GM19463 (cell line): ENCODE measurements around the gene GCGR.

ENCODE experiments used
- ATAC-seq: cut with Tn5 transposase; IDR thresholded peaks from one replicate; pipeline ENCODE4 v1.9.1; 2021; ENCODE audit warnings: mild to moderate bottlenecking, moderate library complexity; ENCODE audit not compliant: unreplicated experiment

GCGR gene

DNA sequence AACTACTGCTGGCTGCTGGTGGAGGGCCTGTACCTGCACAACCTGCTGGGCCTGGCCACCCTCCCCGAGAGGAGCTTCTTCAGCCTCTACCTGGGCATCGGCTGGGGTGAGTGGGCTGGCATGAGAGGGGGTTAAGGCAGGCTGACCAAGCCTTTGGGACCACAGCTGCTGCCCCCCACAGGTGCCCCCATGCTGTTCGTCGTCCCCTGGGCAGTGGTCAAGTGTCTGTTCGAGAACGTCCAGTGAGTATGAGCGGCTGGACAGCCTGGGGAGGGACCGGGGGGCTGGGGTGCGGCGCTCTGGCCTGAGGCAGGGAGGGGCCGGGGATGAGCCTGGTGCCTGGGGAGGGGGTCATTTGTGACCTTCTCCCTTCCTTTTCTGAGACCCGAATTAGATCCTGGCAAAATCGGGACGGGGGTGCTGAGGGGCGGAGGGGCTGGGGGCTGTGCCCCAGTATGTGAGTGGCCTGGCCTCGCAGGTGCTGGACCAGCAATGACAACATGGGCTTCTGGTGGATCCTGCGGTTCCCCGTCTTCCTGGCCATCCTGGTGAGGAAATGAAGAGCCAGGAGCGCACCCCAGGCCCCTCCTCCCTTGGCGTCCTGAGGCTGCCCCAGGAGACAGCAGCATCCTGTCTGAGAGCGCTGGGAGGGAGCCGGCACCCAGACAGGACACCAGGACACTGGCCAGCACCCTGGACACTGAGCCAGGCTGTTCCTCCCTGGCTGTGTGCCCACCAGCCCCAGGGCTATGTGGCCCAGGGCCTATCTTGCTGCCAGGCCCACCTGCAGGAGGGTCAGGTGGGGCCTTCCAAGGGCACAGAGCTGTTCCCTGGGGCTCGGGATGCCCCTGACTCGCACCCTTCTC, 8.0 kb downstream of the GCGR start:
- no peak for ATAC-seq

DNA sequence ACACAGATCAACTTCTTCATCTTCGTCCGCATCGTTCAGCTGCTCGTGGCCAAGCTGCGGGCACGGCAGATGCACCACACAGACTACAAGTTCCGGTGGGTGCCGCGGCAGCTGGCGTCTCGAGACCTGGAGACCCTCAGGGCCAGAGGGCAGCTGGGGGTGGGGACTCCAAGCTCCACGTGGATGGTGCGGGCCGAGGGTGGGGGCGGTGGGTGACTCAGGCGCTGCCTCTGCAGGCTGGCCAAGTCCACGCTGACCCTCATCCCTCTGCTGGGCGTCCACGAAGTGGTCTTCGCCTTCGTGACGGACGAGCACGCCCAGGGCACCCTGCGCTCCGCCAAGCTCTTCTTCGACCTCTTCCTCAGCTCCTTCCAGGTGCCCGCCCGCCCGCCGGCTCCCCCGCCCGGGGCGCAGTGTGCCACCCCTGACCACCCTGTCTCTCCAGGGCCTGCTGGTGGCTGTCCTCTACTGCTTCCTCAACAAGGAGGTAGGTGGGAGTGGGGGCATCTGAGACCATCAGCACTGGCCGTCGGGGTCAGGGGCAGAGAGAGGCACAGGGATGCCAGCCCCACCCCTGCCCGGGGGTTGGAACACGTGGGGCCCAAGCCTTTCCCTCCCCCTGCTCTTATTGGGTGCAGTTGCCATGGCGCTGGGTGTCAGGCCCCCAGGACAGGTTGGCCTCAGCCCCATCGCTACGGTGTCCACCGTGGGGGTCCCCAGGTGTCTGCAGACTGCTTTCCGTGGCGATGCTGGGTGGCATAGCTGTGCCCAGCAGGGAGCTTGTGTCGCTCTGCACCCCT, 8.8 kb downstream of the GCGR start:
- ATAC-seq: no peak

- no peak for ATAC-seq
These were observed 9.4 kb downstream of the GCGR start for GRCh38 chr17:81813371-81813684.

GRCh38 chr17:81813861-81814683, 10.1 kb downstream of the GCGR start:
- no peak for ATAC-seq

- ATAC-seq: no peak
These were observed 11.0 kb downstream of the GCGR start for GRCh38 chr17:81814748-81815645.

DNA sequence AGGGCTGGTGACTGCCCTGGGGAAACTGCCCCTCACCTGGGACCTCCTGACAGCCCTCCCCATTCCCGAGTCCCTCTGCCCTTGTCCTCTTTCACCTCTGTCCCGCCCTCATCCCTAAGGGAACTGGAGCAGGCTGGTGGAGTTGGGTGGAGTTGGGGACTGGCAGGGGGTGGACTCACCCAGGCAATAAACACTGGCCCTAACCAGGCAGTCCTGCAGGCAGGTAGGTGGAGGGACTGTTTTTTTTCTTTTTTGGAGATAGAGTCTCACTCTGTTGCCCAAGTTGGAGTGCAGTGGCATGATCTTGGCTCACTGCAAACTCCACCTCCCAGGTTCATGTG, 11.7 kb downstream of the GCGR start:
- ATAC-seq: no peak

DNA sequence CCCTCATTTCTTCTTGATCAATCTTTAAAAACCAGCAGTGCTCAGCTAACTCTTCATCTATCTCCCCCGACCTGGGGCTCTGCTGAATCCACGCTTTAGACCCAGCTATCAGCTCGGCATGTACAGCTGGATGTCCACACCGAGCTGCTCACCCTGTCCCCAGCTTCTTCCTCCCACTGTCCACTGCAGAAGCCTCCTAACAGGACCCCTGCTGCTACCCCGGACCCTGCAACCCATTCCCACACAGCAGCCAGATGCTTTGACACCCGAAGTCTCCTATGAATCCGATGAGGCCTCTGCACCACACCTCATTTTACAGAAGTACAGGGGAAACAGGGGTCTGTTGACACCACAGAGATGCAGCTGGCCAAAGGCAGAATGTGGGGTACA, 13.8 kb downstream of the GCGR start:
- ATAC-seq: no peak

DNA sequence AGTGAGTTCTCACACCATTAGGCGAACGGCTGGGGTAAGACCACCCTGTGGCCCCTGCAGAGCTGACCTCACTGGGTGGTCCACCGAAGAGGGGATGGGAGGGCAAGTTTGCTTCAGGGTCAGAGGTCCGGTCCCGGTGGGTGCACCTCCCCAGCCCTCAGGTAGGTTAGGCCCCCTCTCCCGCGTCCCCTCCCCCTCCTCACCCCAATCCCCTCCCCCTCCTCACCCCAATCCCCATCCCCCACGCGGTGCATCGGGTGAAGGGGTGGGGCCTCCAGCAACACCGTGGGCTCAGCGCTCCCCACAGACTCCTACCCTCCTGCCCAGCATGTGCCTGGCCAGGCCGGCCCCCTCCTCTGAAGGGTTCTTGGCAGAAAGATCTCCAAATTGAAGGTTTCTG, 15.8 kb downstream of the GCGR start:
- no peak for ATAC-seq

DNA sequence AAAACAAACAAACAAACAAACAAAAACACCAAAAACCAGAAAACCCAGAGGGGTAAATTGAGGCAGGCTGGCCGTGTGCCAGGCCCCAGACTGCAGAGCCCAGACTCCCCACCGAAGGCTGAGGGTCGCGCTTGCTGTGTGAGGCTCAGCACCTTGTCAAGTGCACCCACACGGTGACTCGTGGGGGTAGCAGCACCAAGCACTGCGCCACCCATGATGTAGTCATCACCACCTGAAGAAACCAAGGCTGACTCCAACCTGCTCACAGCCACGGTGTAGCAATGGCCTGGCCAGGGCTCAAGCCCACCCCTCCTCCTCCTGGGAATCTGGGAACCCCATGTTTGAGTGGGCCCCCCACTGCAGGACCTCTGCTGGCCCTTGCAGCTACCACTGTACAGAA, 17.2 kb downstream of the GCGR start:
- ATAC-seq: no peak

- ATAC-seq: no peak
These were observed 17.8 kb downstream of the GCGR start for GRCh38 chr17:81821603-81822311.

DNA sequence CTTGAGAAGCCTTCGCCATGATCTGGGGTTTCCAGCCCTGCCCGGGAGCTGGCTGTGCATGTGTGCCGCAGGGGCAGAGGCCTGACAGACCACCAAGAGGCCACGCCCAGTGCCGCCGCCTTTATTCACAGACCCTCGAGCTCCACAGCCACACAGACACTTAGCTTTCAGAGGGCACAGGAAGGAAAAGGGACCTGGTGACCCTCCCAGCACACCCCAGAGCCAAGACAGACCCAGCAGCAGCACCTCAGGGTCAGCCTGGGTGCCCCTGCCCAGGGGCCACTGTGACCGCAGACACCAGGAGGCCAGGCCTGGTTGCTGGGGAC, 18.3 kb downstream of the GCGR start:
- no peak for ATAC-seq

DNA sequence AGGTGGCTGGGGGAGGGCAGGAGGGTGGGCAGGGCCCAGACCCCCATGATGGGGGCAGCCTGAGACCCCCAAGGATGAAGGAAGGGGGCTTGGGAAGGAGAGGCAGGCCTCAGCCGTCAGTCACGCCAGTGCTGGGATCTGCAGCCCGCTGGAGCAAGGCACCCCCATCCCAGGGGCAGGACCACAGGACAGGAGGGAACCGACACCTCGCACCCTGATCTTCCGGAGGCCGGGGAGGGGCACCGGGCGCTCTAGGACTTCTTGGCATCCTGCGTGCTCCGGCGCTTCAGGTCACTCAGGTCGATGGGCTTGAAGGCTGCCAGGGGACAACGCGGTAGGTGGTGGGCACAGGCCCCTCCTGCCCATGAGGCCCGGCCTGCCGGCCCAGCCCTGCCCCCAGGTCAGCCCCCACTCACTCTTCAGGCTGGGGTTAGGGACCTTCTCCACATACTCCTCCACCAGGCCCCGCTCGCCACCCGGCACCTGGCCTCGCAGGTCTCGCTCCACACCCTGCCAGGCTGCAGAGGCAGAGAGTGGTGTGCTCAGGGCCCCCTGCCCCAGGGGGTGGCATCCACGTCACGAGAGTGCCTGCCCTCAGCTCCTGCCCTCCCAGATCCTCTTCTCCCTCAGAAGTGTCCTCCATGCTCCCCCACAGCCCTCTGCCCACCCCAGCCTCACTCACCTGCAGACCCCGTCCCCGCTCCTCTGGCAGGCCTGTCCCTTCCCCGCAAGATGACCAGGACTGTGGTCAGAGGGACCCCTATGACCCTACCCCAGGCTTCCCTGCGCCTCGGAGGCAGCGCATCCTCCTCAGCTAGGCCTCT, 19.3 kb downstream of the GCGR start:
- ATAC-seq: no peak

DNA sequence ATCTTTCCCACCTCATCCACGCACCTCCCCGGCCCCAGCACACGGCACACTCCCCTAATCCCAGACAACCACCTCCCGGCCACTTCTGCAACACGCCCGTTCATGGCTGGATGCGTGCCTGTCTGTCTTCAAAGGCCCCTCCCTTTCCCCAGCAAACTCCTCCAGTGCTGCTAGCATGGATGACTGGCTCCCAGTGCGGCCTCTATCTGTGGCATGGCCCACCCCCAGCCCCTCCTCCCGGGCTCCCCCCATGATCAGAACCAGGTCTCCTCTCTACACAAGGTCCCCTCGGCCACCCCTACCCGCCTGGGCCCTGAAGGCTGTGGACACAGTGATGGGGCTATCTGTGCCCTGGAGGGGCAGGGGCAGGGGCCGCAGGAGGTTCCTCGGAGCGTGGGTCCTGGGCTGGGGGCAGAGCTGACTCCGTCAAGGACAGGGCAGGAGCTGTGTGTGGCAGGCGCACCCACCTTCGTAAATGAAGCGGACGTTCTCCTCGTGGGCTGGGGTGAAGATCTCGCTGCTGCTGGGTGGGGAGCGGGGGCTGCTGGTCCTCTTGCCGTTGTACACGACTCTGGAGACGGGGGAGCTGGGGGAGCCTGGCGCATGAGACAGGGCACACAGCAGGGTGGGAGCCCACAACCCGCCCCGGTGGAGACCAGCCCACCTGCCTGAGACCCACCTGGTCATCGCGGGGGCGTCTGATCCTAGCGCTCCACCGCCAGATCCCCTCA, 20.0 kb downstream of the GCGR start:
- ATAC-seq: no peak

GRCh38 chr17:81824595-81824994, 20.6 kb downstream of the GCGR start:
- no peak for ATAC-seq

DNA sequence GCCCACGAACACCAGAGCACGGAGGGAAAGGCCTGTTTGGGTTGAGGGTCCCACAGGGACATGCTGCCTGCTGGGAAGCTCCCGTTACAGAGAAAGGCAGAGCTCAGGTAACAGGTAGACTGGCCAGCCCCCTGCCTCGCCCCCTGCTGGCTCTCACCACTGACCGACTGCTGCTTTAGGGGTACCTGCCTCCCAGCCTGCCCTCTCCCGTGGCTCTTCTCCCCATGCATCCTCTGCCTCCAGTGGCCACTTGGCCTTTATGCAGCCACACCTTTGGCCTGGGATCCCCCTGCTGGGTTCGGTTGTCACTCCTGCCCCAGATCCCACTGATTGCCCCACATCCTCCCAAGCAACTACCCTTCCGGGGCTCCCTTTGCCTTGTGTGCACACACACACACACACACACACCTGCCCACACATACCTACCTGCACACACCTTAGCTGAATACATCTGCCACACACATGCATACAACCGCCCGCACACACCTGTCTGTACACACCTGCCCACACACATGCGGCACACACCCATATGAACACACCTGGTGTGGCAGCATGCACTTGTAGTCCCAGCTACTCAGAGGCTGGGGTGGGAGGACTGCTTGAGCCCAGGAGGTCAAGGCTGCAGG, 22.0 kb downstream of the GCGR start:
- ATAC-seq: no peak

DNA sequence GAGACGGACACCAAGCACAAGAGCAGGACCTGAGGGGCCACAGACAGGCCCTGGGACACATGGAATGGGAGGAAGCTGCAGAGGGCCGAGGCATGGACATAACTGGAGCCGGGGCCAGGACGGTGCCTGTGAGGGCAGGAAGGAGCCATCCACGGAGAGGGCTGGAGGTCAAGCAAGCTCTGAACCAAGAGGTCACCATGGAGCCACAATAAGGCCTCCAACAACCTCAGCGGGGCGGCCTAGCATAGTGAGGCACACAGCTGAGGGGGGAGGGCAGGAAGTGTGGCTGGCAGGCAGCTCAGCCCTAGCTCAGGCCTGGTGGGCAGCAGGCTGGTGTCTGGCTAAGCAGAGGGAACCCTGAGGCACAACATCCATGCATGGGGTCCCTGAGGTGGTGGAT, 24.7 kb downstream of the GCGR start:
- ATAC-seq: no peak

- no peak for ATAC-seq
These were observed 25.9 kb downstream of the GCGR start for GRCh38 chr17:81829858-81830257.

DNA sequence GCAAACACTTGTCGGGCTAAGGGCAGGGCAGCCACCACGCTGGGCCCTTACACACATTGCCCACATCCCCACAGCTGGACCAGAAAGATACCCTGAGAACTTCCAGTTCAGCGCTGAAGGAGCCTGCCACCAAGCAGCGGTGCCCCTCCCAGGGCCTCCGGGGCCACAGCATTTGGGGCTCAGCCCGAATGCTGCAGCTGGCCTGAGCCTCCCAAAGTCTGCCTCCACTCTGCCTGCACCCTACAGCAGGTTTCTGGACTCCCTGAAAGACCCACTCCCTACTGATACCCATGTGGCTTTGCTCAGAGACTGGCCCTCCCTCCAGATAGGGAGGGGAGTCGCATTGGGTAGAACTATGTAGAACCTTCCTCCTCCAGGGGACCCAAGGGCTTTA, 27.6 kb downstream of the GCGR start:
- ATAC-seq: no peak
